H1 (cell line): ENCODE results near the gene PIK3R6. TPM values are rescaled to one million over a fixed set of nuclear protein-coding genes. Genes with fewer than 3 reads are reported as not detected.

Source experiments
- CTCF ChIA-PET: fragments of 300-600 bp; sonication (Branson Sonifier 250); formaldehyde crosslinking; loops from one replicate; lab custom pipeline; 2021; ENCODE audit not compliant: partially characterized antibody; lab: Charles Lee
- POLR2A ChIA-PET: fragments of 300-600 bp; sonication (Branson Sonifier 250); formaldehyde crosslinking; loops from one replicate; lab custom pipeline; 2021; ENCODE audit warnings: inconsistent platforms; ENCODE audit not compliant: partially characterized antibody; lab: Charles Lee
- DNase-seq, 2 experiments: peaks; one replicate each; pipeline versions ENCODE4 v3.0.0 to v3.0.0-alpha.2; 2010 to 2022; ENCODE audit warnings: low spot score in 2 of 2, low read depth in 1 of 2, mixed read lengths in 1 of 2
- FAIRE-seq: peaks from 2 replicates; lab custom pipeline; 2011; peaks lifted over from hg19 to GRCh38; lab: Jason Lieb, UNC
- H2AFZ ChIP-seq: 2 replicates; pipeline ENCODE4 v1.8.1; 2012; ENCODE audit warnings: low read length, inconsistent platforms
- H2AK5ac ChIP-seq: 2 replicates; pipeline ENCODE4 v1.6.1; 2013; ENCODE audit warnings: low read depth, low read length
- H2BK120ac ChIP-seq: replicated peaks from 2 replicates; pipeline ENCODE3; 2013; ENCODE audit warnings: low read depth, low read length, inconsistent platforms
- H2BK12ac ChIP-seq: 2 replicates; pipeline ENCODE4 v1.6.1; 2013; ENCODE audit warnings: low read depth, low read length
- H2BK15ac ChIP-seq: 2 replicates; pipeline ENCODE4 v1.6.1; 2013; ENCODE audit warnings: low read length
- H2BK20ac ChIP-seq: 2 replicates; pipeline ENCODE4 v1.6.1; 2013; ENCODE audit warnings: low read length
- H2BK5ac ChIP-seq: 2 replicates; pipeline ENCODE4 v1.6.1; 2013; ENCODE audit warnings: low read depth, low read length
- H3K14ac ChIP-seq: 2 replicates; pipeline ENCODE4 v1.6.1; 2013; ENCODE audit warnings: inconsistent platforms; ENCODE audit not compliant: insufficient read length
- H3K18ac ChIP-seq: 2 replicates; pipeline ENCODE4 v1.6.1; 2013; ENCODE audit warnings: low read length; ENCODE audit errors: extremely low read depth
- H3K23ac ChIP-seq: 2 replicates; pipeline ENCODE4 v1.6.1; 2013; ENCODE audit warnings: inconsistent platforms; ENCODE audit not compliant: insufficient read length
- H3K23me2 ChIP-seq: 2 replicates; pipeline ENCODE4 v1.6.1; 2013; ENCODE audit warnings: low read depth, low read length
- H3K27ac ChIP-seq: 2 replicates; pipeline ENCODE4 v1.6.1; 2011; ENCODE audit warnings: low read depth, low read length, inconsistent platforms
- H3K27me3 ChIP-seq, 4 experiments: replicated peaks in 1 of 4; 1 replicate in 1 of 4; 2 replicates in 3 of 4; pipeline versions ENCODE4 v1.6.1 to v1.8.1; 2011 to 2013; ENCODE audit warnings: low read length in 3 of 4, mild to moderate bottlenecking in 3 of 4, inconsistent platforms in 2 of 4, mixed read lengths in 2 of 4, moderate library complexity in 1 of 4; ENCODE audit not compliant: control insufficient read depth in 3 of 4, insufficient read depth in 3 of 4; ENCODE audit errors: extremely low read depth in 1 of 4
- H3K36me3 ChIP-seq, 4 experiments: 2 replicates each; pipeline versions ENCODE4 v1.6.1 to v1.8.1; 2011 to 2013; ENCODE audit warnings: mild to moderate bottlenecking in 4 of 4, low read length in 3 of 4, moderate library complexity in 2 of 4, control low read depth in 1 of 4, inconsistent platforms in 1 of 4; ENCODE audit not compliant: insufficient read depth in 4 of 4, control insufficient read depth in 2 of 4
- H3K4ac ChIP-seq: replicated peaks from 2 replicates; pipeline ENCODE3; 2013; ENCODE audit warnings: low read length, low read depth, mixed read lengths, inconsistent platforms; ENCODE audit not compliant: insufficient read length
- H3K4me1 ChIP-seq, 4 experiments: replicated peaks in 1 of 4; 1 replicate in 1 of 4; 2 replicates in 3 of 4; pipeline versions ENCODE4 v1.6.1 to v1.8.1; 2011 to 2013; ENCODE audit warnings: low read length in 3 of 4, inconsistent platforms in 2 of 4, mixed read lengths in 1 of 4; ENCODE audit not compliant: insufficient read depth in 4 of 4, control insufficient read depth in 3 of 4
- H3K4me2 ChIP-seq, 2 experiments: 2 replicates each; pipeline versions ENCODE4 v1.6.1 to v1.8.1; 2011 to 2013; ENCODE audit warnings: low read depth in 2 of 2, low read length in 2 of 2, control low read depth in 1 of 2, inconsistent platforms in 1 of 2, mild to moderate bottlenecking in 1 of 2; ENCODE audit not compliant: insufficient read depth in 1 of 2
- H3K4me3 ChIP-seq, 4 experiments: fragments of 200-600, 300-600 bp in 1 of 4; sonication (generic), shearing (Covaris generic), sonication (Bioruptor Twin) in 1 of 4; 2 replicates each; pipeline versions ENCODE4 v1.5.1 to v1.8.1; 2011 to 2016; ENCODE audit warnings: low read length in 4 of 4, low read depth in 3 of 4, control low read depth in 2 of 4, inconsistent platforms in 2 of 4, mild to moderate bottlenecking in 2 of 4, mixed read lengths in 1 of 4, moderate library complexity in 1 of 4; ENCODE audit not compliant: insufficient read depth in 2 of 4; ENCODE audit errors: extremely low read depth in 1 of 4
- H3K56ac ChIP-seq: replicated peaks from 2 replicates; pipeline ENCODE3; 2013; ENCODE audit warnings: low read depth, mild to moderate bottlenecking, mixed read lengths, low read length, inconsistent platforms; ENCODE audit not compliant: insufficient read length
- H3K79me1 ChIP-seq: 2 replicates; pipeline ENCODE4 v1.6.1; 2013; ENCODE audit warnings: low read depth, low read length, control low read depth
- H3K79me2 ChIP-seq, 2 experiments: 2 replicates each; pipeline versions ENCODE4 v1.6.1 to v1.8.1; 2012 to 2013; ENCODE audit warnings: low read length in 2 of 2, mild to moderate bottlenecking in 2 of 2, inconsistent platforms in 1 of 2; ENCODE audit not compliant: insufficient read depth in 2 of 2, control insufficient read depth in 1 of 2
- H3K9ac ChIP-seq, 4 experiments: replicated peaks in 1 of 4; 1 replicate in 1 of 4; 2 replicates in 3 of 4; pipeline versions ENCODE4 v1.6.1 to v1.8.1; 2011 to 2013; ENCODE audit warnings: low read depth in 3 of 4, low read length in 3 of 4, control low read depth in 2 of 4, mild to moderate bottlenecking in 2 of 4, moderate library complexity in 2 of 4, inconsistent platforms in 1 of 4; ENCODE audit errors: extremely low read depth in 1 of 4
- H3K9me3 ChIP-seq, 2 experiments: 2 replicates each; pipeline versions ENCODE4 v1.6.1 to v1.8.1; 2012 to 2013; ENCODE audit warnings: mild to moderate bottlenecking in 2 of 2, moderate library complexity in 2 of 2, control low read depth in 1 of 2, inconsistent platforms in 1 of 2, low read depth in 1 of 2, low read length in 1 of 2, mixed read lengths in 1 of 2; ENCODE audit not compliant: insufficient read depth in 2 of 2
- H4K20me1 ChIP-seq, 2 experiments: replicated peaks in 1 of 2; 2 replicates each; pipeline versions ENCODE3 to v1.8.1; 2011 to 2013; ENCODE audit warnings: inconsistent platforms in 2 of 2, low read length in 2 of 2, mild to moderate bottlenecking in 1 of 2; ENCODE audit not compliant: insufficient read depth in 2 of 2, control insufficient read depth in 1 of 2
- H4K5ac ChIP-seq: 2 replicates; pipeline ENCODE4 v1.6.1; 2013; ENCODE audit warnings: low read length, low read depth, mixed read lengths, inconsistent platforms; ENCODE audit not compliant: insufficient read length
- H4K8ac ChIP-seq: 2 replicates; pipeline ENCODE4 v1.8.0; 2013; ENCODE audit warnings: mild to moderate bottlenecking, moderate library complexity, low read length, inconsistent platforms; ENCODE audit not compliant: insufficient read depth; ENCODE audit errors: extremely low read depth
- H4K91ac ChIP-seq: replicated peaks from 2 replicates; pipeline ENCODE3; 2013; ENCODE audit warnings: low read length, mixed read lengths, inconsistent platforms; ENCODE audit not compliant: insufficient read length
- POLR2AphosphoS5 ChIP-seq: IDR thresholded peaks from 2 replicates; pipeline ENCODE4 v1.6.1; 2011; ENCODE audit warnings: low read depth, low read length
- SIN3A ChIP-seq, 2 experiments: IDR thresholded peaks in 1 of 2; conservative IDR thresholded peaks in 1 of 2; 2 replicates each; pipeline ENCODE4 v1.6.1; 2011 to 2012; ENCODE audit warnings: low read length in 2 of 2, improper control_type of control experiment in 1 of 2, low read depth in 1 of 2, mild to moderate bottlenecking in 1 of 2
- TAF1 ChIP-seq: IDR thresholded peaks from 2 replicates; pipeline ENCODE4 v1.6.1; 2011; ENCODE audit warnings: mild to moderate bottlenecking, low read depth, low read length
- WGBS, 2 experiments: shearing (Covaris generic) in 1 of 2; methylation state at CpG; one replicate each; pipeline versions ENCODE4 v1.1.6 to v1.1.7; 2013 to 2015; ENCODE audit warnings: low lambda C conversion rate in 2 of 2, mixed read lengths in 2 of 2, inconsistent platforms in 1 of 2, low coverage in 1 of 2, missing lambda C conversion rate in 1 of 2; ENCODE audit not compliant: insufficient replicate concordance in 2 of 2, insufficient coverage in 1 of 2, insufficient read length in 1 of 2; ENCODE audit errors: extremely low coverage in 1 of 2, missing lambda C conversion rate in 1 of 2; 5-methylcytosine and 5-hydroxymethylcytosine counted together
- polyA plus RNA-seq, 7 experiments: library from polyadenylated mRNA; depleted of rRNA in 3 of 7; stranded (reverse) in 5 of 7; unstranded in 2 of 7; fragments of >200 nt in 5 of 7; fragments of 200-250 nt in 2 of 7; gene quantifications; 1 replicate in 5 of 7; 2 replicates in 1 of 7; 4 replicates in 1 of 7; pipeline versions ENCODE4 v1.2.1 to v1.2.3, GENCODE V29; 2011 to 2013; ENCODE audit warnings: missing spikeins in 2 of 7, mixed read lengths in 2 of 7
- total RNA-seq: library from RNA; stranded (reverse); fragmentation: NEBNext Ultra II Directional; extraction: Animal tissue kit (Norgen Biotek cat#: 25700); gene quantifications from 2 replicates; pipeline ENCODE4 v1.2.1, GENCODE V29; 2021

The PIK3R6 gene
- total and polyA plus RNA-seq, 2 of the 8 experiments (the other 6 are each of a cell fraction or from before 2014, with no cell fraction given): 0.24 to 1.2 TPM

DNA sequence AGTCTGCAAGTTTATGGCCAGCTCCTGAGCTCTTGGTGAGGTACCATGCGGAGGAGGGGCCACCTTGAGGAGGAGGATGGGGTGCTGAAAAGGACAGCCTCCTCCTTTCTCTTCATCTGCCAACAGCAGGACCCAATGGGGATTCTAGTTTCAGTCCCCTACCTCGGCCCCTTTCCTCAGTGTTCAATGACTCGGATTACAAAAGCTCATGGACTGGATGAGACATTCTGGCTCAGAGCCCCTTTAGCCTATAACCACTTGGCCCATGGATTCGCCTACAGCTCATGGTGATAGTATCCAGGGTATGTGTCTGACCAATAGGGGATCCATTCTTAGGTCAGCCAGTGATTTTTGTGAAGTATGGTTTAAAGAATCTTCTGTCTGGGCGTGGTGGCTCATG lies 8.5 kb upstream of the PIK3R6 start:
- Histone ChIP-seq H3K18ac (peak overlapping the region; percentile 48; the same call in 1 of the 2 replicates), H2AFZ (no peak overlapping the region), H3K56ac (no peak overlapping the region), H3K27me3 (no peaks in the 10 kb centered on the region), H3K9me3 (no peaks in the 10 kb centered on the region), H4K5ac (no peak overlapping the region), H3K4me2 (no peak overlapping the region; a peak in 1 of 4 replicates), H3K4me1 (peaks cover 0 to 9% (median 7%) of the 10 kb centered on the region in 4 experiments; a peak in 6 of 7 replicates), H4K20me1 (no peaks in the 10 kb centered on the region), H3K79me2 (no peaks in the 10 kb centered on the region), H3K14ac (no peak overlapping the region), H4K91ac (no peak overlapping the region), H2BK15ac (no peak overlapping the region), H3K9ac (no peak overlapping the region), H3K23me2 (no peaks in the 10 kb centered on the region; the same call in 1 of the 2 replicates), H3K36me3 (no peaks in the 10 kb centered on the region), H3K79me1 (no peaks in the 10 kb centered on the region), H2BK12ac (peak overlapping the region; percentile 53; the same call in 1 of the 2 replicates), H2BK20ac (no peak overlapping the region), H3K23ac (no peak overlapping the region), H3K4ac (no peak overlapping the region), H2BK120ac (no peak overlapping the region), H2AK5ac (no peak overlapping the region), H4K8ac (no peak overlapping the region), H3K27ac (no peak overlapping the region), H3K4me3 (no peak overlapping the region), H2BK5ac (peak overlapping the region; percentile 71; the same call in 1 of the 2 replicates)
- 80% methylated on average over 5 of the region's 5 CpGs; no CpG with 5 or more reads in 1 of the 2 experiments for WGBS, 2 experiments
- CTCF ChIA-PET: interaction anchor here (1.3 to 2.6 kb wide), 3 partner anchors 16 to 130 kb away, joined by 4 to 14 read pairs (median 5); no protein-coding TSS in a partner anchor
- DNase-seq (no peak), FAIRE-seq (no peak)
- POLR2A ChIA-PET: interaction anchor here (1.1 kb wide), 1 partner anchor 19 kb away, joined by 3 read pairs; no protein-coding TSS in a partner anchor
- TF ChIP-seq TAF1 (peak; percentile 38; the same call in 1 of the 2 replicates), SIN3A (conservative IDR thresholded peaks at IDR 0.05 in 1 of 2, IDR thresholded peaks at IDR 0.05 in 1 of 2; ENCODE audit: low read depth in 1 of 2, low read length in 2 of 2) (no peak), POLR2AphosphoS5 (no peak)
